DOHH2 (cell line): Measurements from ENCODE around the gene AFF2.

Experiments
- EZH2phosphoT487 ChIP-seq: fragments of 200-600 bp; sonication (generic); IDR thresholded peaks from 2 replicates; pipeline ENCODE4 v1.6.1; 2017; ENCODE audit warnings: borderline replicate concordance, mild to moderate bottlenecking, antibody characterized with exemption, low read length, moderate library complexity, mixed read lengths
- TF ChIP-seq, protein P1 (sequence below): fragments of 200-600 bp; sonication (generic); IDR thresholded peaks from one replicate; pipeline ENCODE4 v1.5.1; 2014; ENCODE audit warnings: antibody characterized with exemption, mild to moderate bottlenecking, low read depth, low read length; ENCODE audit not compliant: poor library complexity, severe bottlenecking

- TF ChIP-seq, protein P1, sequence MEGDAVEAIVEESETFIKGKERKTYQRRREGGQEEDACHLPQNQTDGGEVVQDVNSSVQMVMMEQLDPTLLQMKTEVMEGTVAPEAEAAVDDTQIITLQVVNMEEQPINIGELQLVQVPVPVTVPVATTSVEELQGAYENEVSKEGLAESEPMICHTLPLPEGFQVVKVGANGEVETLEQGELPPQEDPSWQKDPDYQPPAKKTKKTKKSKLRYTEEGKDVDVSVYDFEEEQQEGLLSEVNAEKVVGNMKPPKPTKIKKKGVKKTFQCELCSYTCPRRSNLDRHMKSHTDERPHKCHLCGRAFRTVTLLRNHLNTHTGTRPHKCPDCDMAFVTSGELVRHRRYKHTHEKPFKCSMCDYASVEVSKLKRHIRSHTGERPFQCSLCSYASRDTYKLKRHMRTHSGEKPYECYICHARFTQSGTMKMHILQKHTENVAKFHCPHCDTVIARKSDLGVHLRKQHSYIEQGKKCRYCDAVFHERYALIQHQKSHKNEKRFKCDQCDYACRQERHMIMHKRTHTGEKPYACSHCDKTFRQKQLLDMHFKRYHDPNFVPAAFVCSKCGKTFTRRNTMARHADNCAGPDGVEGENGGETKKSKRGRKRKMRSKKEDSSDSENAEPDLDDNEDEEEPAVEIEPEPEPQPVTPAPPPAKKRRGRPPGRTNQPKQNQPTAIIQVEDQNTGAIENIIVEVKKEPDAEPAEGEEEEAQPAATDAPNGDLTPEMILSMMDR = no peak
- no peak for TF ChIP-seq EZH2phosphoT487
Measured at GRCh38 chrX:148784137-148784536, 283.7 kb downstream of the AFF2 start.
